ENCODE data around the gene GPBP1. TPM values are rescaled to one million over a fixed set of nuclear protein-coding genes. Genes with fewer than 3 reads are reported as not detected.

GPBP1 gene
- polyA plus RNA-seq, 1 donor from 2014 or later = 149 TPM

DNA sequence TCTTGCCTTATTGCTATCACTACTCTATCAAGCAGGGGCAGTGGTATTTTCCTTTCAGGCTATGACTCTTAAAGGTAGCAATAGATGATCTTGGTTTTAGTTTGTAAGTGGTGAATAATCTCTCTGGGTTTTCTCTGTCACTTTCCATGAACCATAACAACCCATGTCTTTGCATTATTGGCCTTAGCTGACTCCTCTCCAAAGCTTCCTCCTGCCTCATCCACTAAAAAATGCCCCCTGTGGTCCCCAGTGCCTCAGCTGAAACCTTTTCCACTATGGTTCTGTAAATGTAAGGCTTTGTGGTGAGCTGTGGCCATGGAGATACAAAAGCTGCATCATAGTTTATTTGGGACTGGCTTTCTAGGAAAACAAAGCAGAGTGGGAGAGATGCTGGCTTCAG lies 128.8 kb downstream of the GPBP1 start:
- Histone ChIP-seq H3K9ac (ENCODE audit: low read length) (no peak overlapping the region), H3K4me3 (ENCODE audit: low read length) (no peak overlapping the region), H3K27ac (ENCODE audit: low read length) (no peak overlapping the region)

DNA sequence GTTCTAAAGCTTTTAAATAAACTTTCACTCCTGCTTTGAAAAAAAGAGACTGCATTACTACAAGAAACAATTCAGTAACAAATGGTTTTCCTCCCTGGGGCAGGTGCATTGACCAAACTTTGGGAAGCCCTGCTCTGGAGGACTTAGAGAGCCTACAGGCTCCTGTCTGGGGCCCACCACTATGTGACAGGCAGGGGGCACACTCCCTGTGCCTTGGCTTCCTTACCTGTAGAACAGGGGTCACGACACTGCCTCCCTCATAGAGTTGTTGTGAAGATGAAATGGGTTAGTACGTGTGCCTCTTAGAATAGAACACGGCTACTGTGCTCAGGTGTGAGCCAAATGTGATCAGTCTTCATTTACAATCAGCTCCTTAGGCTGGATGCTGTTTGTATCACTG lies 130.1 kb downstream of the GPBP1 start:
- Histone ChIP-seq H3K27ac (ENCODE audit: low read length) (no peak overlapping the region), H3F3A (ENCODE audit: insufficient read depth, low read length, poor library complexity, severe bottlenecking) (no peaks in the 10 kb centered on the region), H2AFZ (ENCODE audit: low read depth, low read length) (no peak overlapping the region), H3K36me3 (ENCODE audit: insufficient read depth, low read length) (no peaks in the 10 kb centered on the region), H3K4me2 (ENCODE audit: low read length) (no peak overlapping the region), H3K9ac (ENCODE audit: low read length) (no peak overlapping the region), H4K20me1 (ENCODE audit: insufficient read depth) (no peaks in the 10 kb centered on the region), H3K79me2 (replicated peaks; ENCODE audit: insufficient read depth, low read length) (no peaks in the 10 kb centered on the region), H3K4me3 (ENCODE audit: low read length) (no peak overlapping the region), H3K9me2 (ENCODE audit: insufficient read depth, low read length) (no peaks in the 10 kb centered on the region), H3K9me3 (ENCODE audit: low read length) (peaks cover 4% of the 10 kb centered on the region), H3K27me3 (ENCODE audit: insufficient read depth, low read depth, low read length) (no peaks in the 10 kb centered on the region)
- no peak for TF ChIP-seq EZH2 (IDR thresholded peaks at IDR 0.05; ENCODE audit: borderline replicate concordance, insufficient read depth, low read length, poor library complexity, severe bottlenecking)
- TF ChIP-seq TAF1 (IDR thresholded peaks at IDR 0.05; ENCODE audit: low read depth) = no peak
- TF ChIP-seq, protein P1, sequence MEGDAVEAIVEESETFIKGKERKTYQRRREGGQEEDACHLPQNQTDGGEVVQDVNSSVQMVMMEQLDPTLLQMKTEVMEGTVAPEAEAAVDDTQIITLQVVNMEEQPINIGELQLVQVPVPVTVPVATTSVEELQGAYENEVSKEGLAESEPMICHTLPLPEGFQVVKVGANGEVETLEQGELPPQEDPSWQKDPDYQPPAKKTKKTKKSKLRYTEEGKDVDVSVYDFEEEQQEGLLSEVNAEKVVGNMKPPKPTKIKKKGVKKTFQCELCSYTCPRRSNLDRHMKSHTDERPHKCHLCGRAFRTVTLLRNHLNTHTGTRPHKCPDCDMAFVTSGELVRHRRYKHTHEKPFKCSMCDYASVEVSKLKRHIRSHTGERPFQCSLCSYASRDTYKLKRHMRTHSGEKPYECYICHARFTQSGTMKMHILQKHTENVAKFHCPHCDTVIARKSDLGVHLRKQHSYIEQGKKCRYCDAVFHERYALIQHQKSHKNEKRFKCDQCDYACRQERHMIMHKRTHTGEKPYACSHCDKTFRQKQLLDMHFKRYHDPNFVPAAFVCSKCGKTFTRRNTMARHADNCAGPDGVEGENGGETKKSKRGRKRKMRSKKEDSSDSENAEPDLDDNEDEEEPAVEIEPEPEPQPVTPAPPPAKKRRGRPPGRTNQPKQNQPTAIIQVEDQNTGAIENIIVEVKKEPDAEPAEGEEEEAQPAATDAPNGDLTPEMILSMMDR (IDR thresholded peaks at IDR 0.05; ENCODE audit: poor library complexity, severe bottlenecking) = no peak
- no peak for TF ChIP-seq MXI1 (conservative IDR thresholded peaks at IDR 0.05; ENCODE audit: poor library complexity, severe bottlenecking)
- TF ChIP-seq SMC3 (conservative IDR thresholded peaks at IDR 0.05; ENCODE audit: poor library complexity) = no peak
- no peak for TF ChIP-seq EP300 (conservative IDR thresholded peaks at IDR 0.05; ENCODE audit: poor library complexity, severe bottlenecking)
- TF ChIP-seq, protein P2, sequence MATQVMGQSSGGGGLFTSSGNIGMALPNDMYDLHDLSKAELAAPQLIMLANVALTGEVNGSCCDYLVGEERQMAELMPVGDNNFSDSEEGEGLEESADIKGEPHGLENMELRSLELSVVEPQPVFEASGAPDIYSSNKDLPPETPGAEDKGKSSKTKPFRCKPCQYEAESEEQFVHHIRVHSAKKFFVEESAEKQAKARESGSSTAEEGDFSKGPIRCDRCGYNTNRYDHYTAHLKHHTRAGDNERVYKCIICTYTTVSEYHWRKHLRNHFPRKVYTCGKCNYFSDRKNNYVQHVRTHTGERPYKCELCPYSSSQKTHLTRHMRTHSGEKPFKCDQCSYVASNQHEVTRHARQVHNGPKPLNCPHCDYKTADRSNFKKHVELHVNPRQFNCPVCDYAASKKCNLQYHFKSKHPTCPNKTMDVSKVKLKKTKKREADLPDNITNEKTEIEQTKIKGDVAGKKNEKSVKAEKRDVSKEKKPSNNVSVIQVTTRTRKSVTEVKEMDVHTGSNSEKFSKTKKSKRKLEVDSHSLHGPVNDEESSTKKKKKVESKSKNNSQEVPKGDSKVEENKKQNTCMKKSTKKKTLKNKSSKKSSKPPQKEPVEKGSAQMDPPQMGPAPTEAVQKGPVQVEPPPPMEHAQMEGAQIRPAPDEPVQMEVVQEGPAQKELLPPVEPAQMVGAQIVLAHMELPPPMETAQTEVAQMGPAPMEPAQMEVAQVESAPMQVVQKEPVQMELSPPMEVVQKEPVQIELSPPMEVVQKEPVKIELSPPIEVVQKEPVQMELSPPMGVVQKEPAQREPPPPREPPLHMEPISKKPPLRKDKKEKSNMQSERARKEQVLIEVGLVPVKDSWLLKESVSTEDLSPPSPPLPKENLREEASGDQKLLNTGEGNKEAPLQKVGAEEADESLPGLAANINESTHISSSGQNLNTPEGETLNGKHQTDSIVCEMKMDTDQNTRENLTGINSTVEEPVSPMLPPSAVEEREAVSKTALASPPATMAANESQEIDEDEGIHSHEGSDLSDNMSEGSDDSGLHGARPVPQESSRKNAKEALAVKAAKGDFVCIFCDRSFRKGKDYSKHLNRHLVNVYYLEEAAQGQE (IDR thresholded peaks at IDR 0.05; ENCODE audit: borderline replicate concordance) = no peak
- TF ChIP-seq POLR2AphosphoS5 (IDR thresholded peaks at IDR 0.05) = no peak
- TF ChIP-seq RAD21 (conservative IDR thresholded peaks at IDR 0.05) = no peak

More for the DNA sequence above, 128.8 kb downstream of the GPBP1 start:
- Histone ChIP-seq H2AFZ (ENCODE audit: low read depth, low read length) (no peak overlapping the region), H3K27me3 (ENCODE audit: insufficient read depth, low read depth, low read length) (no peaks in the 10 kb centered on the region), H3K79me2 (replicated peaks; ENCODE audit: insufficient read depth, low read length) (no peaks in the 10 kb centered on the region), H4K20me1 (ENCODE audit: insufficient read depth) (no peaks in the 10 kb centered on the region), H3K4me2 (ENCODE audit: low read length) (no peak overlapping the region), H3K9me3 (ENCODE audit: low read length) (peaks cover 4% of the 10 kb centered on the region), H3K36me3 (ENCODE audit: insufficient read depth, low read length) (no peaks in the 10 kb centered on the region), H3K9me2 (ENCODE audit: insufficient read depth, low read length) (no peaks in the 10 kb centered on the region), H3F3A (ENCODE audit: insufficient read depth, low read length, poor library complexity, severe bottlenecking) (no peaks in the 10 kb centered on the region)
- no peak for TF ChIP-seq TAF1 (IDR thresholded peaks at IDR 0.05; ENCODE audit: low read depth)
- TF ChIP-seq, protein P1 (IDR thresholded peaks at IDR 0.05; ENCODE audit: poor library complexity, severe bottlenecking) = no peak
- no peak for TF ChIP-seq EZH2 (IDR thresholded peaks at IDR 0.05; ENCODE audit: borderline replicate concordance, insufficient read depth, low read length, poor library complexity, severe bottlenecking)
- TF ChIP-seq RAD21 (conservative IDR thresholded peaks at IDR 0.05) = no peak
- TF ChIP-seq EP300 (conservative IDR thresholded peaks at IDR 0.05; ENCODE audit: poor library complexity, severe bottlenecking) = no peak
- TF ChIP-seq, protein P2 (IDR thresholded peaks at IDR 0.05; ENCODE audit: borderline replicate concordance) = no peak
- TF ChIP-seq MXI1 (conservative IDR thresholded peaks at IDR 0.05; ENCODE audit: poor library complexity, severe bottlenecking) = no peak
- TF ChIP-seq POLR2AphosphoS5 (IDR thresholded peaks at IDR 0.05) = no peak
- no peak for TF ChIP-seq SMC3 (conservative IDR thresholded peaks at IDR 0.05; ENCODE audit: poor library complexity)

Measured in neural cell (in vitro differentiated cells).